ENCODE data around the gene PTTG1IP.

DNA sequence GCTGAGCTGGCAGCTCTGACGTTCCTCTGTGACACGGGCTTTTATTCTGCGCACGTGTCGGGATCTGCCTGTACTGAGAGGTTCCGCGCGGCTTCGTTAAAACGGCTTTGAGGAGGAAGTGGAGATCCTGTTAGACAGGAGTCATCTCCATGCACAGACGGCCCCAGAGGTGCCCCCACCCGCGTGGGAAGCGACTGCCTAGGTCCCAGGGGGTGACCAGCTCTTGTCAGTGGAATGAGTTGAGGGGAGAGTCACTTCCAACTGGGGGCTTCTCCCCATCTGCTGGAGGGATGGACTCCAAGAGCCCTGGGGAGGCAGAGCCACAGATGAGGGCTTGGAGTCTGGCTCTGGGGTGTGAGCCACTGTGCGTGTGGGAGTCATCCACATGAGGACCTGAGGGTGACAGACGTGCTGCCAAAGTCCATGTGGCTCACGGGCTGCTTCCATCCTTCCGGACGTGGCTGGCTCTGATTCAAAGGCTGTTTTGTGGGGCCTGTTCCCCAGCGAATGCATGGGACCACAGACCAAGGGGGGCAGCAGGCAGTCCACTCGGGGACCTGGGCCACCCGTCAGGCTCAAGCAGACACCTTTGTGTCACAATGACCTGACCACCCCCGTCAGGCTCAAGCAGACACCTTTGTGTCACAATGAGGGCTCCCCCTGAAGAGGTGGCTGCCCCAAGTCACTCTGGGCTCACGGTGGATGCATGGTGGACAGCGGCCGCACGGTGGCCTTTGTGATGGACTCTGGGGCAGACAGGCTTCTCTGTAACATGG is 26.8 kb downstream of the PTTG1IP start:
- TF ChIP-seq CTCF (IDR thresholded peaks at IDR 0.05; ENCODE audit: low read length), result no peak
- no peak for TF ChIP-seq EZH2 (IDR thresholded peaks at IDR 0.05; ENCODE audit: borderline replicate concordance, low read length)

Data from OCI-LY1 (cell line).